AG04450 (cell line): ENCODE data around the gene SLC12A7. TPM values are rescaled to one million over a fixed set of nuclear protein-coding genes. Genes with fewer than 3 reads are reported as not detected.

ENCODE experiments used
- CTCF ChIA-PET: fragments of 300-600, 350-600 bp; formaldehyde crosslinking; extraction: SDS; loops from one replicate; lab custom pipeline; 2022; ENCODE audit warnings: antibody characterized with exemption, inconsistent platforms; lab: Charles Lee
- POLR2A ChIA-PET: fragments of 350-600 bp; formaldehyde crosslinking; extraction: SDS; loops from one replicate; lab custom pipeline; 2021; ENCODE audit warnings: antibody characterized with exemption, inconsistent platforms; lab: Yijun Ruan, JAX
- DNase-seq: peaks from one replicate; pipeline ENCODE4 v3.0.0-alpha.2; 2011; ENCODE audit warnings: low read depth, low spot score
- H3K27ac ChIP-seq: one replicate; pipeline ENCODE4 v1.5.1; 2012; ENCODE audit warnings: low read depth, low read length, control low read depth
- H3K27me3 ChIP-seq: one replicate; pipeline ENCODE4 v1.6.0; 2012; ENCODE audit warnings: low read length; ENCODE audit not compliant: control insufficient read depth, insufficient read depth
- H3K4me3 ChIP-seq: 2 replicates; pipeline ENCODE4 v1.5.1; 2011; ENCODE audit warnings: mild to moderate bottlenecking, low read depth, low read length, control low read depth
- H3K9me3 ChIP-seq: 2 replicates; pipeline ENCODE4 v1.5.1; 2012; ENCODE audit warnings: low read length; ENCODE audit not compliant: control insufficient read depth, insufficient read depth
- CTCF ChIP-seq: IDR thresholded peaks from 2 replicates; pipeline ENCODE4 v1.5.1; 2011; ENCODE audit warnings: low read depth, low read length, control low read depth, inconsistent platforms
- polyA plus RNA-seq: library from polyadenylated mRNA; depleted of rRNA; stranded (reverse); fragments of >200 nt; gene quantifications from 2 replicates; pipeline ENCODE4 v1.2.3, GENCODE V29; 2011

The SLC12A7 gene
- polyA plus RNA-seq, 1 experiment = 0.56 TPM

GRCh38 chr5:1079486-1079885, 32.4 kb downstream of the SLC12A7 start:
- DNase-seq = no peak
- no peak for TF ChIP-seq CTCF
- Histone ChIP-seq H3K9me3 (peaks cover 83% of the 10 kb centered on the region), H3K27me3 (no peaks in the 10 kb centered on the region), H3K27ac (no peak overlapping the region), H3K4me3 (no peak overlapping the region)
- ChIA-PET POLR2A (no interaction called here), CTCF (no interaction called here)

- no peak for TF ChIP-seq CTCF
- H3K4me3 ChIP-seq = no peak overlapping the region
- ChIA-PET CTCF (no interaction called here), POLR2A (no interaction called here)
- peaks cover 83% of the 10 kb centered on the region for H3K9me3 ChIP-seq
- no peak overlapping the region for H3K27ac ChIP-seq
- no peaks in the 10 kb centered on the region for H3K27me3 ChIP-seq
- no peak for DNase-seq
These were observed 33.0 kb downstream of the SLC12A7 start for GRCh38 chr5:1078851-1079250.

- no peak overlapping the region for H3K4me3 ChIP-seq
- ChIA-PET CTCF (no interaction called here), POLR2A (no interaction called here)
- no peak for TF ChIP-seq CTCF
- peaks cover 83% of the 10 kb centered on the region for H3K9me3 ChIP-seq
- H3K27me3 ChIP-seq = no peaks in the 10 kb centered on the region
- DNase-seq = no peak
- H3K27ac ChIP-seq = no peak overlapping the region
These were observed 33.7 kb downstream of the SLC12A7 start for GRCh38 chr5:1078206-1078605.

- no peak for DNase-seq
- Histone ChIP-seq H3K27me3 (no peaks in the 10 kb centered on the region), H3K4me3 (no peak overlapping the region), H3K27ac (no peak overlapping the region), H3K9me3 (peaks cover 82% of the 10 kb centered on the region)
- ChIA-PET POLR2A (no interaction called here), CTCF (no interaction called here)
- TF ChIP-seq CTCF = no peak
These were observed 34.3 kb downstream of the SLC12A7 start for GRCh38 chr5:1077491-1078020.

- no peak for TF ChIP-seq CTCF
- Histone ChIP-seq H3K4me3 (no peak overlapping the region), H3K27ac (no peak overlapping the region), H3K9me3 (peaks cover 82% of the 10 kb centered on the region), H3K27me3 (no peaks in the 10 kb centered on the region)
- no peak for DNase-seq
- CTCF ChIA-PET = no interaction called here
- POLR2A ChIA-PET = no interaction called here
These were observed 34.8 kb downstream of the SLC12A7 start for GRCh38 chr5:1077026-1077425.
